Naive thymus-derived CD4-positive, alpha-beta T cell (primary cell): ENCODE measurements around the gene TMEM30B. TPM values are rescaled to one million over a fixed set of nuclear protein-coding genes. Genes with fewer than 3 reads are reported as not detected.

Experiments used
- ATAC-seq: fragments of 150-1000 bp; cut with Tn5 transposase; 2 replicates; pipeline ENCODE4 v1.10.0; 2021; ENCODE audit warnings: mild to moderate bottlenecking, moderate library complexity
- CTCF ChIA-PET: fragments of 350-600 bp; sonication (Branson Sonifier 250); formaldehyde crosslinking; loops from one replicate; lab custom pipeline; 2021; ENCODE audit warnings: antibody characterized with exemption; lab: Charles Lee
- POLR2A ChIA-PET: fragments of 350-600 bp; sonication (Branson Sonifier 250); formaldehyde crosslinking; loops from one replicate; lab custom pipeline; 2021; ENCODE audit warnings: antibody characterized with exemption, inconsistent platforms; lab: Charles Lee
- DNase-seq, 9 donors: peaks; one replicate each; pipeline versions ENCODE4 v3.0.0 to v3.0.0-alpha.2; 2020 to 2022; ENCODE audit warnings: mixed read lengths in 1 of 9
- H3K27ac ChIP-seq: one replicate; pipeline ENCODE4 v1.7.0; 2013; ENCODE audit warnings: mild to moderate bottlenecking, low read depth, low read length, moderate library complexity
- H3K27me3 ChIP-seq, 2 donors: one replicate each; pipeline ENCODE4 v1.7.0; 2013; ENCODE audit warnings: low read length in 2 of 2, mild to moderate bottlenecking in 2 of 2, moderate library complexity in 2 of 2; ENCODE audit not compliant: control insufficient read depth in 2 of 2, insufficient read depth in 2 of 2
- H3K36me3 ChIP-seq, 3 experiments: 1 replicate in 2 of 3; 2 replicates in 1 of 3; pipeline ENCODE4 v1.7.0; 2013; ENCODE audit warnings: low read length in 3 of 3, mild to moderate bottlenecking in 3 of 3, moderate library complexity in 1 of 3; ENCODE audit not compliant: insufficient read depth in 3 of 3, control insufficient read depth in 2 of 3
- H3K4me1 ChIP-seq, 2 donors: one replicate each; pipeline ENCODE4 v1.7.0; 2013; ENCODE audit warnings: low read length in 2 of 2, mild to moderate bottlenecking in 2 of 2, moderate library complexity in 1 of 2; ENCODE audit not compliant: control insufficient read depth in 2 of 2, insufficient read depth in 2 of 2
- H3K4me3 ChIP-seq: 2 replicates; pipeline ENCODE4 v1.7.0; 2013; ENCODE audit warnings: mild to moderate bottlenecking, low read length
- H3K9me3 ChIP-seq, 3 experiments: 1 replicate in 2 of 3; 2 replicates in 1 of 3; pipeline ENCODE4 v1.7.0; 2013; ENCODE audit warnings: low read length in 3 of 3; ENCODE audit not compliant: control insufficient read depth in 2 of 3
- H3K27ac Mint-ChIP-seq, 9 donors: one replicate each; pipeline ENCODE4 v1.8.0; 2020 to 2022; ENCODE audit warnings: mixed read lengths in 9 of 9, mild to moderate bottlenecking in 8 of 9, moderate library complexity in 5 of 9, inconsistent platforms in 2 of 9
- H3K27me3 Mint-ChIP-seq, 5 donors: one replicate each; pipeline ENCODE4 v1.8.0; 2021 to 2022; ENCODE audit warnings: mixed read lengths in 5 of 5, mild to moderate bottlenecking in 1 of 5
- H3K36me3 Mint-ChIP-seq, 5 donors: one replicate each; pipeline ENCODE4 v1.8.0; 2020 to 2022; ENCODE audit warnings: mixed read lengths in 5 of 5, mild to moderate bottlenecking in 3 of 5, inconsistent platforms in 1 of 5
- H3K4me1 Mint-ChIP-seq, 7 donors: one replicate each; pipeline ENCODE4 v1.8.0; 2020 to 2022; ENCODE audit warnings: mixed read lengths in 7 of 7, mild to moderate bottlenecking in 3 of 7, inconsistent platforms in 1 of 7
- H3K4me3 Mint-ChIP-seq, 10 donors: one replicate each; pipeline ENCODE4 v1.8.0; 2020 to 2022; ENCODE audit warnings: mild to moderate bottlenecking in 10 of 10, mixed read lengths in 10 of 10, moderate library complexity in 6 of 10, inconsistent platforms in 2 of 10
- H3K9me3 Mint-ChIP-seq, 11 donors: one replicate each; pipeline ENCODE4 v1.8.0; 2020 to 2022; ENCODE audit warnings: mixed read lengths in 11 of 11, mild to moderate bottlenecking in 4 of 11, inconsistent platforms in 1 of 11, moderate library complexity in 1 of 11
- intact Hi-C, 2 donors: fragments of 100-400 bp; cut with micrococcal nuclease; formaldehyde crosslinking; loops; one replicate each; pipeline ENCODE4 v1.15.1; 2023
- polyA plus RNA-seq, 2 donors: library from polyadenylated mRNA; unstranded; fragments of 300-500 nt; fragmentation: Illumina TruSeq; gene quantifications; one replicate each; pipeline ENCODE4 v1.2.3, GENCODE V29; 2021
- total RNA-seq, 6 experiments: library from RNA in 5 of 6; stranded (reverse) in 5 of 6; gene quantifications; 1 replicate in 5 of 6; 2 replicates in 1 of 6; pipeline ENCODE4 v1.2.3 and lab custom pipeline; 2021 to 2026

TMEM30B gene
- total and polyA plus RNA-seq, 7 experiments from 2014 or later: 0.17 to 11.2 (median 5.6) TPM

DNA sequence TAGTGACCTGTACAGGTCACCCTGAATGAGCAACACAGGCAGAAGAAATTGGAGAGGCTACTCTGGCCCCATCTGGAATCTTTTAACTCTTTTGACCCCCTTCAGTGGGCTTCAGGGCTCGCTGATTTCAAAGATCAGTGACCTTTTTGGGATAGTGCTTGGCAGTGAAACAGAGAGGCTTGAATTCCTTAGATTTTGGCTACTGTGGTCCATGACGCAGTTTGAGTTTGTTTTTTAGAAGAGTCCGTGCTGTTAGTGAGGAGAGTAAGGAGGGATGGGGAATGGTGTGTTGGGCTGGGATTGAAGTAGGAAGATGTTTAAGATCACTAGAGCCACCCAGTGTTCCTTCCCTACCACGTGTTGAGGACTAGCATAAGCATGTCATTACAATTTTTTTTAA, 16.5 kb downstream of the TMEM30B start:
- no peak for ATAC-seq
- no peak overlapping the region for H3K4me3 ChIP-seq
- Mint-ChIP-seq H3K4me3 (no peak overlapping the region), H3K9me3 (no peaks in the 10 kb centered on the region), H3K4me1 (peaks cover 0 to 3% (median 1%) of the 10 kb centered on the region in 7 donors), H3K27ac (no peak overlapping the region), H3K27me3 (peaks cover 12 to 57% (median 29%) of the 10 kb centered on the region in 5 donors), H3K36me3 (no peaks in the 10 kb centered on the region)
- no peak overlapping the region for H3K27ac ChIP-seq
- no peak for DNase-seq
- no peaks in the 10 kb centered on the region for H3K4me1 ChIP-seq
- POLR2A ChIA-PET: no interaction called here
- H3K27me3 ChIP-seq: no peaks in the 10 kb centered on the region
- H3K36me3 ChIP-seq: no peaks in the 10 kb centered on the region
- intact Hi-C loops: loop anchor here in 1 of 2 donors (10.0 kb wide), 1 partner anchor 530 kb away; the partner anchor contains the start of gene MNAT1
- no peaks in the 10 kb centered on the region for H3K9me3 ChIP-seq
- CTCF ChIA-PET: interaction anchor here (1.1 kb wide), 1 partner anchor 21 kb away, joined by 3 read pairs; no protein-coding TSS in a partner anchor

DNA sequence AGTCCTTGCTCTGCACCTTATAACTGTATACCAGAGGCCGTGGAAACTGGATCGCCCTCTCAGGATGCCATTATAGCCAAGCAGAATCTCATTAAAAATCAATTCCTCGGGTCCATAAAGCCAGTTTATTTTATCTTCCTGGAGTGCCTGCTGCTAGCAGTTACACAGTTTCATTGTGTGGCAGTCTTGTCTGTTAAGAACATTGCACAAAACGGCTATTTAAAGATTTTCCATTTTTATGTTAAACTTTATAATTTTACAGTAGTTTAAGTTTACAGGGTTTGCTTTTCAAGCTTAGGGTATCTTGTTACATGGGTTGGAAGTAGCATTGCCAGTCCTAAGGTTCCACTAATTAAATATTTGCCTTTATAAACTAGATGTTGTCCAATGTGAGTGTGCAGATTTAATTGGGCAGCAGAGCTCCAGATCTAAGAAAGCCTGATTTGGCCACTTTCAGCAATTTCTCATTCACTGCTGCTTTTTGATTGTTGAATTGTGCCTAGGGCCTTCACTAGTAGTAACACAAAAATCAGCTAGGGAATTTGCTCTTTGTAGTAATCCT, 17.0 kb downstream of the TMEM30B start:
- ChIA-PET POLR2A (no interaction called here), CTCF (interaction anchor here (1.1 kb wide), 1 partner anchor 22 kb away, joined by 3 read pairs; no protein-coding TSS in a partner anchor)
- Histone ChIP-seq H3K27me3 (no peaks in the 10 kb centered on the region), H3K9me3 (no peaks in the 10 kb centered on the region), H3K4me3 (no peak overlapping the region), H3K36me3 (no peaks in the 10 kb centered on the region), H3K4me1 (no peaks in the 10 kb centered on the region), H3K27ac (no peak overlapping the region)
- intact Hi-C loops: loop anchor here in 1 of 2 donors (10.0 kb wide), 1 partner anchor 529 kb away; the partner anchor contains the start of gene MNAT1
- DNase-seq (no peak), ATAC-seq (no peak)
- no peaks in the 10 kb centered on the region for H3K4me1 Mint-ChIP-seq
- H3K27ac Mint-ChIP-seq: no peak overlapping the region
- no peaks in the 10 kb centered on the region for H3K9me3 Mint-ChIP-seq
- H3K27me3 Mint-ChIP-seq: peaks cover 12 to 60% (median 27%) of the 10 kb centered on the region in 5 donors
- H3K36me3 Mint-ChIP-seq: no peaks in the 10 kb centered on the region
- H3K4me3 Mint-ChIP-seq: no peak overlapping the region

DNA sequence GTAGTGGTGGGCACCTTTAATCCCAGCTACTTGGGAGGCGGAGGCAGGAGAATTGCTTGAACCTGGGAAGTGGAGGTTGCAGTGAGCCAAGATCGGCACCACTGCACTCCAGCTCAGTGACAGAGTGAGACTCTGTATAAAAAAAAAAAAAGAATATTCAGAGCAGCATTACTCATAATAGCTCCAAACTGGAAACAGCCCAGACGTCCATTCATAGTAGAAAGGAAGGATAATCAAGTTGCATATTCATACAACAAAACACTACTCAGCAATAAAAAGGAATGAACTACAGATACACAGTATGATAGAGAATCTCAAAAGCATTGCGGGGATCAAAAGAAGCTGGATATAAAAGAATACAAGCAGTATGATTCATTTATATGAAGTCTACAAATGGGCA, 19.1 kb downstream of the TMEM30B start:
- Mint-ChIP-seq H3K27me3 (peaks cover 12 to 64% (median 21%) of the 10 kb centered on the region in 5 donors), H3K4me3 (no peak overlapping the region), H3K27ac (no peak overlapping the region), H3K9me3 (no peaks in the 10 kb centered on the region), H3K36me3 (no peaks in the 10 kb centered on the region), H3K4me1 (no peaks in the 10 kb centered on the region)
- ChIA-PET CTCF (interaction anchor here (0.6 kb wide), 1 partner anchor 1136 kb away, joined by 3 read pairs; no protein-coding TSS in a partner anchor), POLR2A (no interaction called here)
- no peak for DNase-seq
- no peaks in the 10 kb centered on the region for H3K36me3 ChIP-seq
- H3K4me1 ChIP-seq: no peaks in the 10 kb centered on the region
- ATAC-seq: no peak
- no peaks in the 10 kb centered on the region for H3K9me3 ChIP-seq
- H3K27ac ChIP-seq: no peak overlapping the region
- no peaks in the 10 kb centered on the region for H3K27me3 ChIP-seq
- H3K4me3 ChIP-seq: no peak overlapping the region
- intact Hi-C loops: loop anchor here in 1 of 2 donors (10.0 kb wide), 1 partner anchor 527 kb away; the partner anchor contains the start of gene MNAT1

DNA sequence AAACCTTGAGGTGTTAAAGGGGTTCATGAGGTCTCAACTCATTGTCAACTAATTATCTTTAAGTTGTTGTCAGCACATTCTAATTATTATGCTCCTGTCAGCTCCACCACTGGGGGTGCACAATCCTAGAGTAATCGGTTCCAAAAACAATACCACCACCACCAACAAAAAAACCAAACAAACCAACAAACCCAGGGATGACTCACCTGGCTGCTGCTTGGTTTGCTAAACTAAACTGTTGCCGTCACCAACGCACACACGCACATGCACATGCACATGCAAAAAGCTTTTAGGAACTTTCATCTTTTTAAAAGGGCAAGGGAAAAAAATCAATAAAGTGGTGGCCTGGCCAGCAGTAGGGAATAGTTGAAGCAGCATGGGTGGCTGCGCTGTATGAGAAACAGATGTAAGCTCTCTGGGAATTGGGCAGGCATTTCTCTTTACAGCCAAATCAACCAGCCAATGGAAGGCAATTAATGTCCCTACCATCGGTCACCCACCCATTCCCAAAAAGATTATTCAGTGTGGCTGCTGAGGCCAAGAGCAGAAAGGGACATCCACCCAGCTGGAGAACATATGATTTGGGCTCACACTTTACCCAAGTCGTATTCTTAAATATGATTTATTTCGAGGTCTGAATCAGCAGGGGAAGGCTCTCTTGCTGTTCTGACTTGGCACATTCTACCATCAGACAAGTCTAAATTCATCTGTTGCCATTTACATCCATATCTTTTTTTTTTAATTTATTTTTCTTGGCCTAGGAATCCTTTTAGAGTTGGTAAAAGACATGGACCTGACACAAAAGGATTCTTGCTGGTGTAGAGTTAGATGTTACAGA, 20.0 kb downstream of the TMEM30B start:
- no peaks in the 10 kb centered on the region for H3K9me3 ChIP-seq
- Mint-ChIP-seq H3K27me3 (peaks cover 12 to 59% (median 23%) of the 10 kb centered on the region in 5 donors), H3K27ac (no peak overlapping the region), H3K36me3 (no peaks in the 10 kb centered on the region), H3K4me3 (no peak overlapping the region), H3K4me1 (no peaks in the 10 kb centered on the region), H3K9me3 (no peaks in the 10 kb centered on the region)
- no peaks in the 10 kb centered on the region for H3K4me1 ChIP-seq
- no peaks in the 10 kb centered on the region for H3K27me3 ChIP-seq
- no peak overlapping the region for H3K27ac ChIP-seq
- DNase-seq: no peak
- CTCF ChIA-PET: interaction anchor here (1.1 kb wide), 1 partner anchor 637 kb away, joined by 4 read pairs; no protein-coding TSS in a partner anchor
- intact Hi-C loops: loop anchor here in 1 of 2 donors (10.0 kb wide), 1 partner anchor 526 kb away; the partner anchor contains the start of gene MNAT1
- no peak overlapping the region for H3K4me3 ChIP-seq
- ATAC-seq: no peak
- POLR2A ChIA-PET: no interaction called here
- no peaks in the 10 kb centered on the region for H3K36me3 ChIP-seq

DNA sequence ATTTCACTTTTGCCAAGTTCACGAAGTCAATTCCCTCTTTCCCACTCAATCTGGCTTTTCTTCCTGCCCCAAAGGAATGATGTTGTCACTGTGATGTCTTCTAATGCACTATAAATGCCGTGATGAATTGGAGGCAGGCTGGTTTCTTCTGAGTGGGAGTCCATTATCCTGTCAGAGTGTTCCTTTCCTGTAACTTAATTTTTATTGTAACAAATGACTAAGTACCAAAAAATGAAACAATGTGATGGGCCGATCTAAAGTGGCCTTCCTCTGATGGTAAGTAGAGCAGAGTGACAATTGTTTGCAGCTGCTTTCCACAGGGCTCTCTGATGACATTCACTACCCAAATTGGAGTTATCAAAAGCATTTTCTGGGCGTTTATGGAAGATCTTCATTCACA, 22.2 kb downstream of the TMEM30B start:
- Histone ChIP-seq H3K27ac (no peak overlapping the region), H3K4me1 (no peaks in the 10 kb centered on the region), H3K9me3 (no peaks in the 10 kb centered on the region), H3K27me3 (peaks cover 0 to 4% of the 10 kb centered on the region in 2 donors), H3K36me3 (no peaks in the 10 kb centered on the region), H3K4me3 (no peak overlapping the region)
- ATAC-seq (no peak), DNase-seq (no peak)
- peaks cover 0 to 1% (median 0%) of the 10 kb centered on the region in 7 donors for H3K4me1 Mint-ChIP-seq
- H3K27me3 Mint-ChIP-seq: peaks cover 9 to 52% (median 17%) of the 10 kb centered on the region in 5 donors
- H3K9me3 Mint-ChIP-seq: no peaks in the 10 kb centered on the region
- H3K4me3 Mint-ChIP-seq: no peak overlapping the region
- CTCF ChIA-PET: interaction anchor here (0.9 kb wide), 1 partner anchor 27 kb away, joined by 3 read pairs; no protein-coding TSS in a partner anchor
- POLR2A ChIA-PET: no interaction called here
- intact Hi-C loops: loop anchor here in 1 of 2 donors (10.0 kb wide), 1 partner anchor 534 kb away; the partner anchor contains the start of gene SIX4
- no peak overlapping the region for H3K27ac Mint-ChIP-seq
- no peaks in the 10 kb centered on the region for H3K36me3 Mint-ChIP-seq

DNA sequence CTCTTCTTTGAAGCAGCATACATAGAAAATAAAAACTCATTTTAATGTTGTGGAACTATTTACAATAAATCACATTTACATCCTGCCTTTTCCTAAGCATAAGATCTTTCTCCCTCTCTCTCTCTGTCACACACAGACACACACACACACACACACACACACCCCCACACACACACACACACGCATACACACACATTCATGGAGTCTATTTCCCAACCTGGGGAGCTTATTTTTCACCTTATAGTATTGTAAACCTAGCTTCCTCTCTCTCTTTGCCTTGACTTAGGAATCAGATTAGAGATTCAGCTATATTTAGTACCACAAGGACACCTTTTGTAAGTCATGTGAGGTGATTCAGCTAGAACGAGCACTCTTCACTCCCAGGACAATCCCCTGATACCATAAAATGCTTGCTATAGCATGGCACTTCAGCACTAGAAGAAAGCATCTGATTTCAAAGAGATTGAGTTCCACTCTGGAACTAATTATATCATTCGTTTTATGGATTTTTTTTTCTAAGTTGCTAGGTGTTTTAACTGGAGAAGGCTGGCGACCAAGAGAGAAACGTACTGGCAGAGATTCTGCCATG, 23.6 kb downstream of the TMEM30B start:
- no peak overlapping the region for H3K4me3 ChIP-seq
- H3K4me1 Mint-ChIP-seq: peaks cover 0 to 9% (median 0%) of the 10 kb centered on the region in 7 donors
- H3K9me3 ChIP-seq: no peaks in the 10 kb centered on the region
- ATAC-seq (no peak), DNase-seq (no peak)
- intact Hi-C loops: loop anchor here in 1 of 2 donors (10.0 kb wide), 1 partner anchor 533 kb away; the partner anchor contains the start of gene SIX4
- H3K27ac Mint-ChIP-seq: no peak overlapping the region
- ChIA-PET CTCF (interaction anchor here (1.0 kb wide), 1 partner anchor 11 kb away, joined by 4 read pairs; no protein-coding TSS in a partner anchor), POLR2A (interaction anchor here (0.7 kb wide), 1 partner anchor 81 kb away, joined by 4 read pairs; no protein-coding TSS in a partner anchor)
- no peaks in the 10 kb centered on the region for H3K4me1 ChIP-seq
- H3K9me3 Mint-ChIP-seq: no peaks in the 10 kb centered on the region
- H3K27ac ChIP-seq: no peak overlapping the region
- peaks cover 0 to 4% of the 10 kb centered on the region in 2 donors for H3K27me3 ChIP-seq
- no peak overlapping the region for H3K4me3 Mint-ChIP-seq
- no peaks in the 10 kb centered on the region for H3K36me3 Mint-ChIP-seq
- H3K27me3 Mint-ChIP-seq: peaks cover 11 to 55% (median 25%) of the 10 kb centered on the region in 5 donors
- H3K36me3 ChIP-seq: no peaks in the 10 kb centered on the region
